ENCODE measurements around the gene AREL1. TPM values are rescaled to one million over a fixed set of nuclear protein-coding genes. Genes with fewer than 3 reads are reported as not detected.

Gene AREL1
- polyA plus RNA-seq, 1 donor (not counting 4 experiments of a cell fraction or from before 2014, with no cell fraction given) = 31.2 TPM

GRCh38 chr14:74695406-74695805 is 17.5 kb downstream of the AREL1 start:
- TF ChIP-seq EZH2 (IDR thresholded peaks at IDR 0.05; ENCODE audit: low read length) = no peak
- TF ChIP-seq CTCF (optimal IDR thresholded peaks at IDR 0.05 in 1 of 3, IDR thresholded peaks at IDR 0.05 in 1 of 3, conservative IDR thresholded peaks at IDR 0.05 in 1 of 3; ENCODE audit: extremely low read depth in 1 of 3, insufficient read depth in 2 of 3, low read length in 3 of 3) = no peak
- peaks cover 28% of the 10 kb centered on the region for H3K4me1 ChIP-seq (ENCODE audit: control insufficient read depth, extremely low read depth, insufficient read depth, low read length)
- H3K4me2 ChIP-seq (ENCODE audit: control insufficient read depth, extremely low read depth, insufficient read depth, low read depth, low read length) = no peak overlapping the region
- H3K27me3 ChIP-seq (ENCODE audit: control insufficient read depth, extremely low read depth, insufficient read depth, low read length) = no peaks in the 10 kb centered on the region
- dilution Hi-C loops (cut with MboI; ENCODE audit: extremely low pct_ligation_motif_present, low sequenced_read_pairs) = no loop called here
- no peak overlapping the region for H3K9ac ChIP-seq (ENCODE audit: control insufficient read depth, extremely low read depth, insufficient read depth, low read length)
- peaks cover 16% of the 10 kb centered on the region for H4K20me1 ChIP-seq (ENCODE audit: control insufficient read depth, extremely low read depth, insufficient read depth, low read length)
- H3K4me3 ChIP-seq (ENCODE audit: control insufficient read depth in 2 of 3, extremely low read depth in 1 of 3, insufficient read depth in 2 of 3, low read depth in 1 of 3, low read length in 3 of 3) = no peak overlapping the region
- H3K9me3 ChIP-seq (ENCODE audit: control insufficient read depth, low read depth, low read length) = no peaks in the 10 kb centered on the region
- peaks cover 6 to 35% of the 10 kb centered on the region in 2 experiments for H3K36me3 ChIP-seq (ENCODE audit: control insufficient read depth in 2 of 2, extremely low read depth in 1 of 2, insufficient read depth in 2 of 2, low read length in 2 of 2)
- peaks cover 2% of the 10 kb centered on the region for H3K9me1 ChIP-seq (ENCODE audit: control insufficient read depth, extremely low read depth, insufficient read depth, low read length)
- DNase-seq (ENCODE audit: low read depth, low spot score) (no peak), FAIRE-seq (no peak)
- no peak overlapping the region for H2AFZ ChIP-seq (ENCODE audit: control insufficient read depth, low read length)
- peaks cover 63% of the 10 kb centered on the region for H3K79me2 ChIP-seq (ENCODE audit: control insufficient read depth, insufficient read depth, low read length)
- H3K27ac ChIP-seq (ENCODE audit: control insufficient read depth, insufficient read depth, low read length) = no peak overlapping the region

DNA sequence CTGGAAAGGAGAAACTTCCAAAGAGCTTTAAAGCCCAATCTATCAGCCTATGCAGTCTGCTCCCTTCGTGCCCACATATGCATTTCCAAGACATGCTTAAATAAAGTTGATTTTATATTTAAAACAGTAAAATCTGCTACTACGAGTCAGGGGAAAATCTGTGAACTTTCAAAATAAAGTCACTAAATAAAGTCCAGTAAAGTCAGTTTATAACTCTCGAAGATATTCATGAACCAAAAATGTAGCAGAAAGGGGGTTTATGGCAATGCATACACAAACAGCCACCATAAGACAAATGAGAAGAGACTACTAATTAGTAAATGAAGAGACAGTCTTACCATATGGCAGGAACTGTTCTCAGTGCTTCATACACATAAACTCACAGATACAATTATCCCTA is 19.7 kb downstream of the AREL1 start:
- Histone ChIP-seq H3K36me3 (ENCODE audit: control insufficient read depth in 2 of 2, extremely low read depth in 1 of 2, insufficient read depth in 2 of 2, low read length in 2 of 2) (peaks cover 10 to 31% of the 10 kb centered on the region in 2 experiments), H3K4me3 (ENCODE audit: control insufficient read depth in 2 of 3, extremely low read depth in 1 of 3, insufficient read depth in 2 of 3, low read depth in 1 of 3, low read length in 3 of 3) (no peak overlapping the region), H2AFZ (ENCODE audit: control insufficient read depth, low read length) (no peak overlapping the region), H3K9ac (ENCODE audit: control insufficient read depth, extremely low read depth, insufficient read depth, low read length) (no peak overlapping the region), H3K27ac (ENCODE audit: control insufficient read depth, insufficient read depth, low read length) (no peak overlapping the region), H3K9me3 (ENCODE audit: control insufficient read depth, low read depth, low read length) (no peaks in the 10 kb centered on the region), H3K9me1 (ENCODE audit: control insufficient read depth, extremely low read depth, insufficient read depth, low read length) (no peaks in the 10 kb centered on the region), H3K27me3 (ENCODE audit: control insufficient read depth, extremely low read depth, insufficient read depth, low read length) (no peaks in the 10 kb centered on the region), H3K4me1 (ENCODE audit: control insufficient read depth, extremely low read depth, insufficient read depth, low read length) (peaks cover 10% of the 10 kb centered on the region), H4K20me1 (ENCODE audit: control insufficient read depth, extremely low read depth, insufficient read depth, low read length) (peaks cover 10% of the 10 kb centered on the region), H3K4me2 (ENCODE audit: control insufficient read depth, extremely low read depth, insufficient read depth, low read depth, low read length) (no peak overlapping the region), H3K79me2 (ENCODE audit: control insufficient read depth, insufficient read depth, low read length) (peaks cover 55% of the 10 kb centered on the region)
- TF ChIP-seq EZH2 (IDR thresholded peaks at IDR 0.05; ENCODE audit: low read length) = no peak
- dilution Hi-C loops (cut with MboI; ENCODE audit: extremely low pct_ligation_motif_present, low sequenced_read_pairs) = no loop called here
- DNase-seq (ENCODE audit: low read depth, low spot score) = no peak
- FAIRE-seq = no peak

GRCh38 chr14:74691456-74691855 is 21.4 kb downstream of the AREL1 start:
- TF ChIP-seq EZH2 (IDR thresholded peaks at IDR 0.05; ENCODE audit: low read length) (no peak), CTCF (optimal IDR thresholded peaks at IDR 0.05 in 1 of 3, IDR thresholded peaks at IDR 0.05 in 1 of 3, conservative IDR thresholded peaks at IDR 0.05 in 1 of 3; ENCODE audit: extremely low read depth in 1 of 3, insufficient read depth in 2 of 3, low read length in 3 of 3) (no peak)

More at GRCh38 chr14:74691456-74691855, 21.4 kb downstream of the AREL1 start:
- no peaks in the 10 kb centered on the region for H3K9me3 ChIP-seq (ENCODE audit: control insufficient read depth, low read depth, low read length)
- H3K79me2 ChIP-seq (ENCODE audit: control insufficient read depth, insufficient read depth, low read length) = peaks cover 40% of the 10 kb centered on the region
- no peaks in the 10 kb centered on the region for H3K9me1 ChIP-seq (ENCODE audit: control insufficient read depth, extremely low read depth, insufficient read depth, low read length)
- H3K4me3 ChIP-seq (ENCODE audit: control insufficient read depth in 2 of 3, extremely low read depth in 1 of 3, insufficient read depth in 2 of 3, low read depth in 1 of 3, low read length in 3 of 3) = no peak overlapping the region
- H2AFZ ChIP-seq (ENCODE audit: control insufficient read depth, low read length) = no peak overlapping the region
- no peaks in the 10 kb centered on the region for H3K4me1 ChIP-seq (ENCODE audit: control insufficient read depth, extremely low read depth, insufficient read depth, low read length)
- no peaks in the 10 kb centered on the region for H3K27me3 ChIP-seq (ENCODE audit: control insufficient read depth, extremely low read depth, insufficient read depth, low read length)
- DNase-seq (ENCODE audit: low read depth, low spot score) (no peak), FAIRE-seq (no peak)
- H3K36me3 ChIP-seq (ENCODE audit: control insufficient read depth in 2 of 2, extremely low read depth in 1 of 2, insufficient read depth in 2 of 2, low read length in 2 of 2) = peaks cover 11 to 18% of the 10 kb centered on the region in 2 experiments
- dilution Hi-C loops (cut with MboI; ENCODE audit: extremely low pct_ligation_motif_present, low sequenced_read_pairs) = no loop called here
- H3K27ac ChIP-seq (ENCODE audit: control insufficient read depth, insufficient read depth, low read length) = no peak overlapping the region
- H3K4me2 ChIP-seq (ENCODE audit: control insufficient read depth, extremely low read depth, insufficient read depth, low read depth, low read length) = no peak overlapping the region
- peaks cover 10% of the 10 kb centered on the region for H4K20me1 ChIP-seq (ENCODE audit: control insufficient read depth, extremely low read depth, insufficient read depth, low read length)
- no peak overlapping the region for H3K9ac ChIP-seq (ENCODE audit: control insufficient read depth, extremely low read depth, insufficient read depth, low read length)

All from keratinocyte (primary cell).